GM12874 (cell line): ENCODE data around the gene CNOT2.

ENCODE experiments used
- CTCF ChIP-seq: IDR thresholded peaks from 2 replicates; pipeline ENCODE4 v1.5.1; 2011; ENCODE audit warnings: low read depth, mild to moderate bottlenecking, control low read depth, low read length, moderate library complexity; ENCODE audit not compliant: insufficient read depth

The CNOT2 gene

GRCh38 chr12:70264067-70264867 lies 21.0 kb downstream of the CNOT2 start:
- no peak for TF ChIP-seq CTCF

- TF ChIP-seq CTCF, result no peak
Measured at GRCh38 chr12:70265132-70265531, 21.9 kb downstream of the CNOT2 start.

- no peak for TF ChIP-seq CTCF
Measured at GRCh38 chr12:70267550-70267949, 24.3 kb downstream of the CNOT2 start.

- TF ChIP-seq CTCF, result no peak
Measured at GRCh38 chr12:70268972-70269371, 25.7 kb downstream of the CNOT2 start.

GRCh38 chr12:70270108-70270507 lies 26.9 kb downstream of the CNOT2 start:
- TF ChIP-seq CTCF, result no peak

GRCh38 chr12:70271025-70271424 lies 27.8 kb downstream of the CNOT2 start:
- no peak for TF ChIP-seq CTCF

GRCh38 chr12:70272510-70272909 lies 29.3 kb downstream of the CNOT2 start:
- TF ChIP-seq CTCF, result no peak

GRCh38 chr12:70275045-70275444 lies 31.8 kb downstream of the CNOT2 start:
- no peak for TF ChIP-seq CTCF
